GM03348 (cell line): Measurements from ENCODE around the gene SLC41A2.
"Not testable (repeated sequence)": the region's sequence is repeated elsewhere in the genome, so short reads cannot be mapped to it uniquely, and the experiment has no call there.

ENCODE experiments used
- DNase-seq: peaks from one replicate; pipeline ENCODE4 v3.0.0; 2012; ENCODE audit warnings: low spot score

The SLC41A2 gene, protein sequence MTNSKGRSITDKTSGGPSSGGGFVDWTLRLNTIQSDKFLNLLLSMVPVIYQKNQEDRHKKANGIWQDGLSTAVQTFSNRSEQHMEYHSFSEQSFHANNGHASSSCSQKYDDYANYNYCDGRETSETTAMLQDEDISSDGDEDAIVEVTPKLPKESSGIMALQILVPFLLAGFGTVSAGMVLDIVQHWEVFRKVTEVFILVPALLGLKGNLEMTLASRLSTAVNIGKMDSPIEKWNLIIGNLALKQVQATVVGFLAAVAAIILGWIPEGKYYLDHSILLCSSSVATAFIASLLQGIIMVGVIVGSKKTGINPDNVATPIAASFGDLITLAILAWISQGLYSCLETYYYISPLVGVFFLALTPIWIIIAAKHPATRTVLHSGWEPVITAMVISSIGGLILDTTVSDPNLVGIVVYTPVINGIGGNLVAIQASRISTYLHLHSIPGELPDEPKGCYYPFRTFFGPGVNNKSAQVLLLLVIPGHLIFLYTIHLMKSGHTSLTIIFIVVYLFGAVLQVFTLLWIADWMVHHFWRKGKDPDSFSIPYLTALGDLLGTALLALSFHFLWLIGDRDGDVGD

DNA sequence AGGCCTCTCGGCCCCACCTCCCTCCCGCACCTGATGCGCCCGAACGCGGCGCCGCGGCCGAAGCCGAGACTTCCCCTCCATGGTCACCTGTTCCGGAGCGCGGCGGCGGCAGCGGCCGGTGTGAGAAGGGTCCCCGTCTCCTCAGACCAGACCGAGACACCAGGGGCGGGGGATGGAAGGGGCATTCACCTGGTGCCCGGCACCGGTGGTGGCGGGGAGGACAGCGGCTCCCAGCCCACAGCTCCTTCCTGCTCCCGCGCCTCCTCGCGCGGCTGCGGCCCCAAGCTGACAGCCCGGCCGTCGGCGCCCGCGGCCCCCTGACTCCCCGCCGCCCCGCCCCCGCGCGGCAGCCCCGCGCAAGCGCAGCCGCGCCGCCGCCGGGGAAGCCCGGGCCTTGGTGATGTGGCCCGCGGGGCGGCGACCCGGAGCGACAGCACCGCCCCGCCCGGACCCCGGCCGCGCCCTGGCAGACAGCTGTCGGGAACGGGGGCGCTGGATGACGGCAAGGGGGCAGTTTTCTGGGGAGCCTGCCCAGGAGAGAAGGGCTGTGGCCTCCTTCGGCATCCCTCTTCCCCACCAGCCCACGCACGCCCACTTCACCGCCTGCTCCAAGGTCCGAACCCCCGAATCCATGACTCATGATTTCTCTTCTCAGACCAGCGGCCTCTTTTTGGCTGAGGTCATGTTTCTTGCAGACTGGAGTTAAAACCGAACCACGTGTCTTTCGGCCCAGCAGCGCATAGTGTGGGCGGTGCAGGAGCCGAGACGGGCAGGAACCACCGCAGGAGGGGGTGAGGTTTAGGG, at the start of gene SLC41A2:
TSS of gene SLC41A2 (minus strand) at position 290 of the 804 bp plus-strand sequence. CDS start 29,763 bp downstream, outside the sequence.
- DNase-seq, result peak; percentile 96

DNA sequence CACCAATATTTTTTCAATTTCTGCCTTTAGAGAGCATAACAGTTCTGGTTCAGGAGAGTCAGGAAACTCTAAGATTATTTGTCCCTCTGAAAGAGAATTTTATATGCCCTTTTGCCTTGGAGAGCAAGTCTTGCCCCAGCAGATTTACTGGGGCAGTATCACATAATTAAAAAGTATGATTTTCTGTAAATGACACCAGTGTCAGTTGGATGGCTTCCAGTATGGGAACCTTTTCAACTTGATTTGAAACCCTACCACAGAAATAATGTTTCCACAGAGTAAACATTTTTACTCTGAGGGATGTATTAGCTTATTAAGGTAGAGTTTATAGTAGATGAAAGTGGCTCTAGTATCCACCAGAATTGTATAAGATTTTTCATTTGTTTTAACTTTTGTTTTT, 43.4 kb upstream of the SLC41A2 start:
- no peak for DNase-seq

DNA sequence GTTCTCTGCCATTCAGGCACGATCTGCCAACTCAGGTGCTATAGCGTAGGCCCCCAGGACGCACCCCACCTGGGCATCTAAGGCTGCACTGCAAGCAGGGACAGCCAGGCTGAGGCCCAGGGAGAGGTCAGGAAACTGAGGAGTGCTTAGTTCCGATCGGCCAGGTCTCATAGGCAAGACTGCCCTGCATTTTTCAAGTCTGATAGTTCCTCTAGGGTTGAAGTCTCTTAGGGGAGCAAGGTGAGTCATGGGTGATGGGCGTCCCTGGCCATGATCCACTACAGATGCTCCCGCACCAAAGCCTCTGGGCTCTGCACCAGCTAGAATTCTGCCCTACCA, 41.2 kb upstream of the SLC41A2 start:
- DNase-seq, result peak; percentile 4

DNA sequence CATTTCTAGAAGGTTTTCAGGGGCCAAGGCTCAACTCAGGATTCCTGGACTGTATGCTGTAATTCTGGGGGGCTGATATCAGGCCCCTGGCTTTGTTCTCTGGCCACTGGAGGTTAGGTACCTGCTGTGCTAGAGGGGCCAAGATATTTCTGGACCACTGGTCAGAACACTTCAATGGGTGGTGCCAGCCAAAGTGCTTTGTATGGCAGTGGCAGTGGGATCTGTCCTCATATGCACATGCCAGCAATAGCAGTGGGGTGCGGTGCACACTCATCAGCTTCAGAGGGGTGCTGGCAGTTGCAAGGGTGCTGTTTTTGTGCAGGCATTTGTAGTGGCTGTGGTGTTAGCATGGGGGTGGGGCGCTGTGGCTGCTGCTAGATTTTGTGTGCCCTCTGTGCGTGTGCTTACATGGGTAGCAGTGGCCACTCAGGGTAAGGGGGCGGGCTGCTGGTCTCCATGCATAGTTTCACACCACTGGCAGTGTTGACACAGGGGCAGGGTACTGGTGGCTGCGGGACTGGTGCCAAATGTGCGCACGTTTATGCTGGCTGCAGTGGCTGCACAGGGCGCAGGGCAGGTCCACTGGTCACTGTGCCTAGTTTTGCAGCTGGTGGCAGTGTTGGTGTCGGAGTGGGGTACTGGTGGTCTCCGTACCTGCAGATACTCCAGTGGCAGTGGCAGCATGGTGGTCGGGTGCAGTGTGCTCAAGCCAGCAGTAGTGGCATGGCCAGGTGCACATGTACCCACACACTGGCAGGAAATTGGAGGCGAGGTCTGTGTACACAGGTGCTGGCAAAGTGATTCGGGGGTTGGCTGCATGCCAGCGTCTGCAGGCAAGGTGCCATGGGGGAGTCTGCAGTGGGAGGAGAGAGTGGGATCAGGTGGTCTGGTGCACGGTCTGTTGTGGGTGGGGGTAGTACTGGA, 40.6 kb upstream of the SLC41A2 start:
- DNase-seq, result no peak

DNA sequence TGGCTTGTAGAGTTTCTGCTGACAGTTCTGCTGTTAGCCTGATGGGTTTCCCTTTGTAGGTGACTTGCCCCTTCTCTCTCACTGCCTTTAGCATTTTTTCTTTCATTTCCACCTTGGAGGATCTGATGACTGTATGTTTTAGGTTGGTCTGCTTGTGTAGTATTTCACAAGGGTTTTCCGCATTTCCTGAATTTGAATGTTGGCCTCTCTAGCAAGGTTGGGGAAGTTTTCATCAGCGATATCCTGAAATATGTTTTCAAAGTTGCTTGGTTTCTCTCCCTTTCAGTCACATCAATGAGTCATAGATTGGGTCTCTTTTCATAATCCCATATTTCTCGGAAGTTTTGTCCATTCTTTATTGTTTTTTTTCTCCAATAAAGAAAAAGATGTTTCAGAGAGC, 39.5 kb upstream of the SLC41A2 start:
- DNase-seq, result no peak

DNA sequence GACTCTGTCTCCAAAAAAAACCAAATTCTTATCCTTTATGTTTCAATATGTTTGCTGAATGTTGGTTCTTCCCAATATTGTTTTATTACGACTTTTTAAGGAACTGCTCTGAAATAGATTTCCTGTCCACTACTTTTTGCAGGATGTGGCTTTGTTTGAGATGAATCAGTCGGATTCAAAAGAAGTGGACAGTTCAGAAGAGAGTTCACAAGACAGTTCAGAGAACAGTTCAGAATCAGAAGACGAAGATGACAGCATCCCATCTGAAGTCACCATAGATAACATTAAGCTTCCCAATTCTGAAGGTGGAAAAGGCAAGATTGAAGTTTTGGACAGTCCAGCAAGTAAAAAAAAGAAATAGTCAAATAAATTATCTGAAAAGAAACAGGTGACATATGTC, 36.2 kb upstream of the SLC41A2 start:
- DNase-seq, result no peak

DNA sequence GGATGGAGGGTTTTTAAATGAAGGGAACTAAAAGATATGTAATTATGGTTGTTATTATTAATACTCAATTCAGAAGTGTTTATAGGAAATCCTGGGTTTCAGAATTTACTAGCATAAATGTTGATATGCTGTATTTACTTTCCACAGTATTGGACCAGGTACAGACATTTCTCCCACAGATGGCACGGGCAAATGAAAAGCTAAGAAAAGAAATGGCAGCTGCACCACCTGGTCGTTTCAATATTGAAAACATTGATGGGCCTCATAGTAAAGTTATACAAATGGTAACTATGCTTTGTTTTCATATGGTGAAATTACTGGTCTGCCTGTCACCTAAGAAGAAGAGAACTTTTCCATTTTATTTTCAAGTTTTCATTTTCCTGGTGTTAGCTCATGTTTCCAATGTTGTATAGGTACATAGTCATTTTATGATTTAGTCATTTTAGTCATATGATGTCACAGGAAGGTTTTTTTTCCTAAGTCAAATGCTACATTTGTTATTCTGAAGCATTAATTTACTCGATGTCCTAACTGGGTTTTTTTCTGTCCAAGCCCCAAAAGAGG, 33.6 kb upstream of the SLC41A2 start:
- no peak for DNase-seq

DNA sequence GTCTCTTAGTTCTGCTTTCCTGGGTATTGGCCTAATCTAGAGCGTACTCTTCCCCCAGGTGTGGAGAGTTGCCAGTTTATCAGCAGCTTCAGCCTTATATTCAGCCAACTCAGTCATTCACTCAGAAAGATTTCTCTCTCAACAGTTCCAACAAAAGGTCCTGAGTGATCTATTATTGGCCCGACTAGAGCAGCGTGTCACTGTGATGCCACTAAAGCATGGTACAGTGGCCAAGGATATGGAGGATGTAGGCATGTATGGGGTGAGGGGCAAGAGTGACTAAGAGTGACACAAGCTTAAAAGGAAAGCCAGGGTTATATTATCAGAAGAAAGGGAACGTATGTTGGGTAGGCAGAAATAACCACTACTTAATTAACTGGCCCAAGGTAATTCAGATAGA, 32.9 kb upstream of the SLC41A2 start:
- no peak for DNase-seq

DNA sequence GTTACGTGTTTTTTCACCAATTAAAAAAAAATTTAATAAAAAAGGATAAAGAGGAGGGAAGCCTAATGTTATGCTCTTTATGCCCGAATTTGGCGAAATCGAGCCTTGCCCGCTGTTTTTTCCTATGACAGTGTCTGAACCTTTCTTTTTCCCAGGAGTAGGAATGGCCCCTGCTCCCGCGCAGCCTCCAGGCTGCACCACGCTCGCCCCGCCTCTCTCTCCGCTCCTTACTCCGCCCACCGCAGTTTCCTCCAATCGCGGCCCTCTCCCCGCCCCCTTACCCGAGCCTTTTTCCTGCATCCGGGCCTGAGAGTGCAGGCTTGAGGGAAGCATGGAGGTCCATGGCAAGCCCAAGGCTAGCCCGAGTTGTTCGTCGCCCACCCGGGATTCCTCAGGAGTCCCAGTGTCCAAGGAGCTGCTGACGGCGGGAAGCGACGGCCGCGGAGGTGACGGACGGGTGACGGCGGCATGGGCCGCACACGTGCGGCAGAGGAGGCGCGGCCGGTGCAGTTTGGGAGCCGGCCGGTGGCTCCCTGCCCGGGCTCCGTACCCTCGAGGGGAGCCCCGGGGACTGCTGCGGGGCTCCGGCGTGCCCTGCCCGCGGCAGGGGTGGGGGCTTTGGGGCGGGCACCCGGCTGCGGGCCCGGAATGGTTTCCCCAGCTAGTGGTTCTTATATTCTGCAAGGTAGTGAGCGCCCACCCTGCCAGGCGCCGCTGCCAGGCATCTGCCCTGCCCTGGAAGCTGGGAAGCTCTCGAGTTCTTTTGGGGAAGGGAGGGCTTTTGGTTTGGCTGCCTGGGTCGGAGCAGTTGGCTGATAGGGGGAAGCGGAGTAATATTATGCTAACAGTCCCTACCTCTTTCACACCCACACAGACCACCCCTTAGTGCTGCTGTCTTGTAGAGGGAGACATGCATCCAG, 28.2 kb upstream of the SLC41A2 start, which contains the start of gene NOPCHAP1:
TSS of gene NOPCHAP1 (plus strand) at position 295 of the 920 bp plus-strand sequence. CDS start at position 332, 37 bp downstream.
- peak; percentile 97 for DNase-seq

DNA sequence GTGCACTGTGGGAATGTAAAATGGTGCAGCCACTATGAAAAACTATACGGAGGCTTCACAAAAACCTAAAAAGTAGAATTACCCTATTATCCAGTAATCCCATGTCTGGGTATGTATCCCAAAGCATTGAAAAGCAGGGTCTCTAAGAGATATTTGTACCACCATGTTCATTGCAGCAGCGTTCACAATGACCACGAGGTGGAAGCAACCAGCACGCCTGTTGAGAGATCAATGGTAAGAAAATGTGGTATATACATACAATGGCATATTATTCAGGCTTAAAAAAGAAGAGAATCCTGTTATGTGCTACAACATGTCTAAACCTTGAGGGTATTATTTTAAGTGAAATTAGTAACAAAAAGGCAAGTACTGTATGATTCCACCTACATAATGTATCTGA, 27.1 kb upstream of the SLC41A2 start:
- DNase-seq, result no peak

DNA sequence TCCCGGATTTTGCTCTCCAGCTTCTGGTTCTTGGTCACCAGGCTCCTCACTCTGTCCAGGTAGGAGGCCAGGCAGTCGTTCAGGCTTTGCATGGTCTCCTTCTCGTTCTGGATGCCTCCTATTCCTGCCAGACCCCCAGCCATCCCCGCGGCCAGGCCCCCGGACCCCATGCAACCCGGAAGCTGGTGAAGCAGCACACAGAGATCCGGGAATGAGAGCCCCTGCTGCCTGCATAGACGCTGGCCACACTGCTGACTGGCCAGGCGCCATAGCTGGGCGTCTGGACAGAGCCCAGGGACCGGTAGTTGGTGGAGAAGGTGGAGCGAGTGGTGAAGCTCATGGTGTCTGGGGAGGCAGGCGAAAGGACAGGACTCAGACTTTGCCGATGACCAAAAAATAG, 19.6 kb upstream of the SLC41A2 start:
- DNase-seq, result not testable (repeated sequence)

DNA sequence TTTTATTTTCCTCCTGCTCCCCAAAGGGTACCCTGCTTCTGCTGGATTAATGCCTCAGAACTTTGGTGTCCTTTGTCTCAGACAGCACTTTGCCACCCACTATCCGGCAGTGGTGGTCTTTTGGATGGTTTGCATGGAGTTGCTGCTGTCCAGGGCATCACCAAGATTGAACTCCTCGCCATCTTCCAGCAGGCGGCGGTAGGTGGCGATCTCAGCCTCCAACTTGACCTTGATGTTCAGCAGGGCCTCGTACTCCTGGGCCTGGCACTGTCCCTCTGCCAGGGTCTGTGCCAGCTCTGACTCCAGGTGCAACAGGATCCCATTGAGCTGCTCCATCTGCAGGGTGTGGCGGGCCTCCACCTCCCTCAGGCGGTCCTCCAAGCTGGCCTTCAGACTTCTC, 18.6 kb upstream of the SLC41A2 start:
- DNase-seq, result no peak

DNA sequence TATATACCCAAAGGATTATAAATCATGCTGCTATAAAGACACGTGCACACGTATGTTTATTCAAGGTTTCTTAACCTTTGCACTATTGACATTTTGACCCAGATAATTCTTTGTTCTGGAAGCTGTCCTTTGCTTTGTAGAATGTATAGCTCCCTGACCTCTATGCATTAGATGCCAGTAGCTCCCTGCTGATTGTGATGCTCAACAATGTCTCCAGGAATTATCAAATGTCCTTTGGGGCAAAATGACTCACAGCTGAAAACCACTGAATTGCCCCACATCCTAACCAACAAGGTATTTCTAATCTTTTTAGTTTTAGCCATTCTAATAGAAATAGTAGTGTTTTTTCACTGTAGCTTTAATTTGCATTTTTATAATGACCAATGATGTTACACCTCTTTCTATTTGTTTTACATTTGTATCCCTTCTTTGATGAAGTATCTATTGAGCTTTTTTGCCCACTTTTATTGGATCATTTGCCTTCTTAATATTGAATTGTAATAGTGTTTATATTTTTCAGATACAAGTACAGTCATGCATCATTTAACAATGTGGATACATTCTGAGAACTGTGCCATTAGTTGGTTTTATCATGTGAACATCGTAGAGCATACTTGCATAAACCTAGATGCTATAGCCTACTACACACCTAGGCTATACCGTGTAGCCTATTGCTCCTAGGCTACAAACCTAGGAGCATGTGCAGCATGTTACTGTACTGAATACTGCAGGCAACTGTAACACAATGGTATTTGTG, 17.7 kb upstream of the SLC41A2 start:
- DNase-seq, result peak; percentile 53

DNA sequence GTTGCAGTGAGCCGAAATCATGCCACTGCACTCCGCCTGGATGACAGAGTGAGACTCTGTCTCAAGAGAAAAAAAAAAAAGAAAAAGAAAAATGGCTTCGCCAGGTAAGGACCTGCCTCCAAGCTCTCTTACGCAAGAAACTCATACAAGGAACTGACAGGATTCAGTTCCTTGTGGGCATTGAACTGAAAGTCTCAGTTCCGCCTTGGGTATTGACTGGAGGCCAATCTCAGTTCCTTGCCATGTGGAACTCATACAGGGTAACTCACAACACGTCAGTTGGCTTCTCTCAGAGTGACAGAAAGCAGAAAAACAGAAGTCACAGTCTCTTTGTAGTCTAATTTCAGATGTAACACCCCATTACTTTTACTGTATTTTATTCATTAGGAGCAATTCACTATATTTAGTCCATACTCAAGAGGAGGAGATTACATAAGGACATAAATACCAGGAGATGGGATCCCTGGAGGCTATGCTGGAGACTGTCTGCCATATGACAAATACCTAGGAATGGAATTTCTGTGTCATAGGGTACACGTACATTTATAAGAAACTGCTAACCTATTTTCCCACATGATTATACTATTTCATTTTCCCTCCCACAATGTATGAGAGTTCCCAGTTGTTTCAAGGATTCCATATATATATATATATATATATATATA, 16.7 kb upstream of the SLC41A2 start:
- peak; percentile 23 for DNase-seq

DNA sequence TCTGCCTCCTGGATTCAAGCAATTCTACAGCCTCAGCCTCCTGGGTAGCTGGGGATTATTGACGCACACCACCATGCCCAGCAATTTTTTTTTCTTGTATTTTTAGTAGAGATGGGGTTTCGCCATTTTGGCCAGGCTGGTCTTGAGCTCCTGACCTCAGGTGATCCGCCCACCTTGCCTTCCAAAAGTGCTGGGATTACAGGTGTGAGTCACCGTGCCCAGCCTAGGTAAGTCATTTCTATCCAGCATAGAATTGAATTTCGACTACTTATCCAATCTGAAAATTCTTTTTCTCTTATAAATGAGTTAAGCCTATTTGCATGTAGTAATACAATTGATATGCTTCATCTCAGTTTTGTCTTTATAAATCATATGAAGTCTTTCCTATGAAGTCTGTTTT, 15.2 kb upstream of the SLC41A2 start:
- DNase-seq, result no peak

DNA sequence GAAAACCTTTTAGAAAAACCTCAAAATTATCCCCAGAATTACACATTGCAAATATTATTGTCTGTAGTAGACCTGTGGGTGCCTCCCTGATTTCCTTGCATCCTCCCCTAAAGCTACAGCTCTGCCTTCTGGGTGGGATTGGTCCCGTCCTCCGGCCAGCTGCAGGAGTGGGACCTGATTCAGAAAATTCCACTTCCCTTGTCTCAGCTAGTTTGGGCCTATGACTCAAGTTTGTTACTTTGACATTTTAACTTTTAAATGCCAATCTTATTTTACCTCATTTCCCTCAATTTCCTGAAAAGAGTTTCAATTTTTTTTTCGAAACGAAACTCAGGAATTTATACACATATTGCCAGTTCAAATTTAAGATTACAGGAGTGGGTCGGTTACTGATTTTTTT, 13.2 kb upstream of the SLC41A2 start:
- DNase-seq, result peak; percentile 23

DNA sequence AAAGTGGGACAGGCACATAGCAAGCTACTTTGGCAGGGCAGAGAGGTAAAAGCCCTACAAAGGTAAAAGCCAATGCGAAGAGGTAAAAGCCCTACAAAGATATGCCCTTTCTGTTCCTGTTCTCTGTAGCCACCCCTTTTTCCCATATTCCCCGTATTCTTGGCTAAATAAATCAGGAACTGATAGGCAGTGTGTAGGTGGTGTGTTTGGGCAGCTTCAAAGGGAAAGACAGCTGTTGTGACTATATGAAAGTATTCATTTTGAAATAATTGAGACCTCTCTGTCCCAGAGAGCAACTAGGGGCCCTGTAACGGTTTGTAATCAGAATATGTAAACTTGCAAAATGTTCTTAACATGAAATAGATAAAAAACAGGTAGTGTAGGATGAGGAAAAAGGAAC, 11.3 kb upstream of the SLC41A2 start:
- DNase-seq, result no peak

DNA sequence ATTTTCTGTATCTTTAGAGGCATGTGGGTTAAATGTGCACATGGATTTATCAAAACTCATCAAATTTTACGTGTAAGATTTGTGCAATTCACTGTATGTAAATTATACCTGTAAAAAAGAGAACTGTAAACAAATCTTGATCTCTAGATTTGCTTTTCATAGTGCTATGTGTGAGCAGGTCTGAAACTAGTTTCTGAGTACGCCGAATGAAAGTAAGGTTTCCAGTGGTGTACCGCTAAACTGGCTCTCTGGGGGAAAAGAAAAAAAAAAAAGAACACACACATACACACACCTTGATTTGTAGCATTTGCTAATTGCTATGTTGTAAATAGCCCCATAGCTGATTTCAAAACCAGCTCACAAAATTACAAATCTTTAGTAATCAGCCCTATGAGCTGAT, 8.6 kb upstream of the SLC41A2 start:
- DNase-seq, result no peak

DNA sequence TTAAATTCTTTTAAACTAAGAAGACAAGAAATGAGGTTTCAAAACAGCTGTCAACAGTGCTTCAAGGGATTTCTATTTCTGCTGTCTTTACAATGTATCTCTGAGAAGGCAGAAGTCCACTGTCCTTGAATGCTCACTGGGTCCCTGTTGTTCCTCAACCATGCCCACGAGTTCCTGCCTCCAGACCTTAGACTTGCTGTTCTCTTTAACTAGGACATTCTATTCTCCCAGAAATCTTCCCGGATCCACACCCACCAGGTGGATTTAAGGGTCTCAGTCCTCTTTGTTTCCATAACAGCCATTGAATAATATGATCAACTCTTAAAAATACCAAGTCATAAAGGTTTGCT, 6.7 kb upstream of the SLC41A2 start:
- no peak for DNase-seq
